Adrenal gland (tissue), 5 donors: ENCODE measurements around the gene SCT.

Experiments
- POLR2A ChIP-seq, 2 donors: fragments of 450-650 bp; IDR thresholded peaks; one replicate each; pipeline ENCODE4 v1.6.1; 2017; ENCODE audit warnings: antibody characterized with exemption in 2 of 2, mild to moderate bottlenecking in 2 of 2, moderate library complexity in 1 of 2
- TF ChIP-seq, protein P1 (sequence below), 6 experiments: fragments of 450-650 bp in 4 of 6; fragments of 200-600 bp in 2 of 6; sonication (generic) in 1 of 6; IDR thresholded peaks; 1 replicate in 5 of 6; 2 replicates in 1 of 6; pipeline versions ENCODE4 v1.5.1 to v1.8.0; 2016 to 2021; ENCODE audit warnings: antibody characterized with exemption in 6 of 6, mild to moderate bottlenecking in 2 of 6, moderate library complexity in 1 of 6
- donor health status: DM: no; HTN: no; CAD: no.

DNA sequence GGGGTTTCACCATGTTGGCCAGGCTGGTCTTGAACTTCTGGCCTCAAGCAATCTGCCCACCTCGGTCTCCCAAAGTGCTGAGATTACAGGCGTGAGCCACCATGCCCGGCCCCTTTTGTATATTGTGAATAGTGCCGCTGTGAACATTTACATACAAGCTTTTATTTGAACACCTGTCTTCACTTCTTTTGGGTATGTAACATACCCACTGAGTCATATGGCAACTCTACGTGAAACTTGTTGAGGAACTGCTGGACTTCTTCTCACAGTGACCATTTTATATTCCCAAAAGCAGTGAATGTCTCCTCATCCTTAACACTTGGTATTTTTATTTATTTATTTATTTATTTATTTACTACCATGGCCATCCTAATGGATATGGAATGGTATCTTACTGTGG, 3.9 kb upstream of the SCT start:
- TF ChIP-seq, protein P1, sequence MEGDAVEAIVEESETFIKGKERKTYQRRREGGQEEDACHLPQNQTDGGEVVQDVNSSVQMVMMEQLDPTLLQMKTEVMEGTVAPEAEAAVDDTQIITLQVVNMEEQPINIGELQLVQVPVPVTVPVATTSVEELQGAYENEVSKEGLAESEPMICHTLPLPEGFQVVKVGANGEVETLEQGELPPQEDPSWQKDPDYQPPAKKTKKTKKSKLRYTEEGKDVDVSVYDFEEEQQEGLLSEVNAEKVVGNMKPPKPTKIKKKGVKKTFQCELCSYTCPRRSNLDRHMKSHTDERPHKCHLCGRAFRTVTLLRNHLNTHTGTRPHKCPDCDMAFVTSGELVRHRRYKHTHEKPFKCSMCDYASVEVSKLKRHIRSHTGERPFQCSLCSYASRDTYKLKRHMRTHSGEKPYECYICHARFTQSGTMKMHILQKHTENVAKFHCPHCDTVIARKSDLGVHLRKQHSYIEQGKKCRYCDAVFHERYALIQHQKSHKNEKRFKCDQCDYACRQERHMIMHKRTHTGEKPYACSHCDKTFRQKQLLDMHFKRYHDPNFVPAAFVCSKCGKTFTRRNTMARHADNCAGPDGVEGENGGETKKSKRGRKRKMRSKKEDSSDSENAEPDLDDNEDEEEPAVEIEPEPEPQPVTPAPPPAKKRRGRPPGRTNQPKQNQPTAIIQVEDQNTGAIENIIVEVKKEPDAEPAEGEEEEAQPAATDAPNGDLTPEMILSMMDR (IDR thresholded peaks at IDR 0.05), result no peak
- TF ChIP-seq POLR2A (IDR thresholded peaks at IDR 0.05), result no peak
